ENCODE data around the gene ATP6V0A4.

DNA sequence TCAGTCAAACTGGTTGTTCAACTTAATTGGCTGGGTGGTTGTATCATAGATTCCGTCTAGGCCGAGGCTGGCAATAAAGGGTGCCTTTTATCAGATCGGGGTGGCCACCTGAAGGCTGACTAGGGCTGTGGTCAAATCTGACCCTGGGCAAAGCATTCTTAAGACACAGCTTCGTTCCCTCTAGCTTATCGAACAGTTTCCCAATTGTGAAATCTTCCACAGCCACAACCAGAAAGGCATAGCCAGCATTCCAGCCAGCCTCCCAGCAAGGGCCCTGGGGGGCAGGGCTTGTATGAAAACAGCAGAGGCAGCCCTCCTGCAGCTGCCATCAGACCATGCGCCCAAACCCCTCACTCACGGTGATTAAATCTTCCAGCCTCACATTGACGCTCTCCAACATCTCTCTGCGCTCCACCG, 42.7 kb downstream of the ATP6V0A4 start:
- TF ChIP-seq, protein P1, sequence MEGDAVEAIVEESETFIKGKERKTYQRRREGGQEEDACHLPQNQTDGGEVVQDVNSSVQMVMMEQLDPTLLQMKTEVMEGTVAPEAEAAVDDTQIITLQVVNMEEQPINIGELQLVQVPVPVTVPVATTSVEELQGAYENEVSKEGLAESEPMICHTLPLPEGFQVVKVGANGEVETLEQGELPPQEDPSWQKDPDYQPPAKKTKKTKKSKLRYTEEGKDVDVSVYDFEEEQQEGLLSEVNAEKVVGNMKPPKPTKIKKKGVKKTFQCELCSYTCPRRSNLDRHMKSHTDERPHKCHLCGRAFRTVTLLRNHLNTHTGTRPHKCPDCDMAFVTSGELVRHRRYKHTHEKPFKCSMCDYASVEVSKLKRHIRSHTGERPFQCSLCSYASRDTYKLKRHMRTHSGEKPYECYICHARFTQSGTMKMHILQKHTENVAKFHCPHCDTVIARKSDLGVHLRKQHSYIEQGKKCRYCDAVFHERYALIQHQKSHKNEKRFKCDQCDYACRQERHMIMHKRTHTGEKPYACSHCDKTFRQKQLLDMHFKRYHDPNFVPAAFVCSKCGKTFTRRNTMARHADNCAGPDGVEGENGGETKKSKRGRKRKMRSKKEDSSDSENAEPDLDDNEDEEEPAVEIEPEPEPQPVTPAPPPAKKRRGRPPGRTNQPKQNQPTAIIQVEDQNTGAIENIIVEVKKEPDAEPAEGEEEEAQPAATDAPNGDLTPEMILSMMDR (conservative IDR thresholded peaks at IDR 0.05 in 1 of 2, IDR thresholded peaks at IDR 0.05 in 1 of 2; ENCODE audit: low read depth in 1 of 2, low read length in 2 of 2): no peak
- no peak for TF ChIP-seq EZH2 (IDR thresholded peaks at IDR 0.05; ENCODE audit: low read length, missing control alignments)

Measured in fibroblast of lung (primary cell).